Measurements from ENCODE around the gene CDK5R1. TPM values are rescaled to one million over a fixed set of nuclear protein-coding genes. Genes with fewer than 3 reads are reported as not detected.

CDK5R1 gene
- total and polyA plus RNA-seq, 9 donors = 0.69 to 4.1 (median 2.0) TPM

DNA sequence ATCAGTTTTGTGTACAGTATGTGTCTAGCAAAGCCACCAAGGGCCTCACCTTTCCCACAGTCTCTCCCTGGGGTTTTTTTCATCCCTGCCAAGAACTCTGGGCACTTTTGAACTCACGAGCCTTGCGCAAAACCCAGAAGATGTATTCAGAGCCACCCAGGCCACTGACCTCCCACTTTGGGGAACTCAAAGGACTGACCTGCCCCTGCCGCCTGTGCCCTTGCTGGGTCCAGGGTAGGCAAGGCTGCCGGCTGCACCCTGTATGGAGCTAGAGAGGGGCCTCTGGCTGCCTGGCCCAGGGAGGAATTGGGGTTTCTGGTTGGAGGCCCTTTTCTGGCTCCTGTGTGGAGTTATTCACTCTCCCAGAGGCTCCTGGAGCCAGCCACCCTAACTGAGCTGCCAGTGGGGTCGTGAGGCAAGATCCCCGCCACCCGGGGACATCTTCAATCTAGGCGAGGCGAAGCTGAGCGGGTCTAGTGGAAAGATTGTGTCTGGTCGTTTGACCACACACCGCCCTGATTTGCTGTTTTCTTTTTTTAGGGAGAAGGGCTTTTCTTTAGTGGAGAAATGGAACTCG, 1.9 kb downstream of the CDK5R1 start:
- intact Hi-C loops (cut with DNase I) = loop anchor here in 2 of 4 donors (5.0 to 10.0 kb wide), 3 partner anchors 266 to 446 kb away; partner anchors contain the start of gene MYO1D (in 1 of the 2)
- no peaks in the 10 kb centered on the region for H3K36me3 ChIP-seq

GRCh38 chr17:32489320-32490100, 2.7 kb downstream of the CDK5R1 start:
- Histone ChIP-seq H3K9me3 (no peaks in the 10 kb centered on the region), H3K27ac (no peak overlapping the region), H3K36me3 (no peaks in the 10 kb centered on the region), H3K4me3 (no peak overlapping the region), H3K4me1 (ENCODE audit: insufficient read depth) (peaks cover 7% of the 10 kb centered on the region), H3K27me3 (no peaks in the 10 kb centered on the region)
- intact Hi-C loops (cut with DNase I) = loop anchor here in 2 of 4 donors (5.0 to 10.0 kb wide), 3 partner anchors 265 to 445 kb away; partner anchors contain the start of gene MYO1D (in 1 of the 2)
- TF ChIP-seq CTCF (IDR thresholded peaks at IDR 0.05) (no peak), EP300 (IDR thresholded peaks at IDR 0.05) (no peak), POLR2A (IDR thresholded peaks at IDR 0.05) (no peak)
- no peak for DNase-seq
- WGBS, 3 donors = 85 to 86% (median 86%) methylated on average over 10 of the region's 10 CpGs

More for the DNA sequence above, 1.9 kb downstream of the CDK5R1 start:
- Histone ChIP-seq H3K9me3 (no peaks in the 10 kb centered on the region), H3K4me3 (no peak overlapping the region), H3K4me1 (ENCODE audit: insufficient read depth) (peaks cover 12% of the 10 kb centered on the region), H3K27me3 (no peaks in the 10 kb centered on the region), H3K27ac (no peak overlapping the region)
- WGBS, 3 donors = 93 to 96% (median 95%) methylated on average over 13 of the region's 13 CpGs
- no peak for DNase-seq
- TF ChIP-seq POLR2A (IDR thresholded peaks at IDR 0.05) (no peak), CTCF (IDR thresholded peaks at IDR 0.05) (no peak), EP300 (IDR thresholded peaks at IDR 0.05) (no peak)

DNA sequence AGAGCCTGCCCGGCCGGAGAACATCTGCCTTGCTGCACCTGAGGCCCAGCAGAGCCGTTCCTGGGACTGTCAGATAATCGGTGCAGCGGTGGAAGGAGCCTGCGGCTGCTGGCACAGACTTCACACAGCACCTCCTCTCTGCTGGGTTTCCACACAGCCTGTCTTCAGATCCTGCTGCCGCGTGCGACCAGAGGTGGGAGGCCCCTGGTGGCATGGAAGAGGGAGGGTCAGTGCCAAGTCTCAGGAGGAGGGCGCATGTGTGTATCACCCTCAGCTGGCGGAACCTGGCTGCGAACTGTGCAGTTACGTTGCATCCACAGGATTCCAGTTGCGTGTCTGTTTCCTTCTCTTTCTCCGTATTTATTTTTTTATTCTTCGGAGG, 3.3 kb downstream of the CDK5R1 start:
- Histone ChIP-seq H3K27ac (no peak overlapping the region), H3K4me3 (no peak overlapping the region), H3K4me1 (ENCODE audit: insufficient read depth) (peaks cover 9% of the 10 kb centered on the region), H3K27me3 (no peaks in the 10 kb centered on the region), H3K9me3 (no peaks in the 10 kb centered on the region), H3K36me3 (no peaks in the 10 kb centered on the region)
- DNase-seq = no peak
- TF ChIP-seq EP300 (IDR thresholded peaks at IDR 0.05) (no peak), POLR2A (IDR thresholded peaks at IDR 0.05) (no peak), CTCF (IDR thresholded peaks at IDR 0.05) (no peak)
- 60 to 79% (median 65%) methylated on average over 15 to 16 of the region's 16 CpGs for WGBS, 3 donors
- intact Hi-C loops (cut with DNase I) = no loop called here

DNA sequence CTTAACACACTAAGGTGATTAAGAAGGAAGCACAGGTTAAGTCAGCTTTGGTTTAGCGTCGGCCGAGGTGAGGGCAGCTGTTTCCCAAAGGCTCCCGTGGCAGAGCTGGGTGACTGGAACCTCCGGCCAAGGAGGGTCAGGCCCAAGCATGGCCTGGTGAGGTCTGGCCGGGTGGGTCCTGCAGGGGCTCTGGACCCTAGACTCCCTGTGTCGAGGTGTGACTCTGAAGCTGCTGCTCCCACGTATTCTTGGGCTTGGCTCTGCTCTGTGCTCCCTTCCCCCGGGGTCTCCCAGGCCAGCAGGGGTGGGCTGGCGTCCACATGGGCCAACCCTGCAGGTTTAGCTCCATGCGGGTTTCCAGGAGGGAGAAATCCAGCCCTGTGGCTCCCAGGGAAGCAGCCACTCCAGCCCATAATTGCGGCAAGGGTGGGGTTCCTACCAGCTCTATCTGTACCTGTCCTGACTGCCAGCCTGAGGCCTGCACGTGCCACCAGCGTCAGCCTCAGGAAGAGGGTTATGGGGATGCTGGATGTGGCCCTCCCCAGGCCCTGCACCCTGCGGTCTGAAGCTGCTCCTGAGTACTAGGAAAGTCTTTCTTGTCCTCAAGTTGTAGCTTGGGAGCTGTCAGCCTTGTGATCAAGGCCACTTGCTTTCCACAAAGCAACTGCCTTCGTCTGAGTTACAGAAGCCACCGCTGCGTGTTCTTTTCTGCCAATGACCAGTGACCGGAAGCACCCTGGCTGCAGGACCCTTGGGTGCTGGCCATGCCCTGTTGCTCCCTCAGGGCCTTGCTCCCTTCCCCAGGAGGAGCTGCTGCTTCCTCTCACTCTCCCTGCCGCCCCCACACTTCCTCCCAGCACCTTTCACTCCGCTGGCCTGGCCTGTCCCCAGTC, 4.8 kb downstream of the CDK5R1 start:
- H3K4me1 ChIP-seq (ENCODE audit: insufficient read depth) = peaks cover 20% of the 10 kb centered on the region
- H3K4me3 ChIP-seq = no peak overlapping the region
- TF ChIP-seq EP300 (IDR thresholded peaks at IDR 0.05) (no peak), POLR2A (IDR thresholded peaks at IDR 0.05) (no peak), CTCF (IDR thresholded peaks at IDR 0.05) (no peak)
- H3K36me3 ChIP-seq = no peaks in the 10 kb centered on the region
- no peaks in the 10 kb centered on the region for H3K27me3 ChIP-seq
- no peaks in the 10 kb centered on the region for H3K9me3 ChIP-seq
- H3K27ac ChIP-seq = no peak overlapping the region
- DNase-seq = no peak
- intact Hi-C loops (cut with DNase I) = no loop called here
- WGBS, 3 donors = 77 to 83% (median 80%) methylated on average over 21 of the region's 21 CpGs

Measured in ovary (tissue), 9 donors.